Gastrocnemius medialis (tissue), 4 donors: Measurements from ENCODE around the gene SREBF2.

ENCODE experiments used
- POLR2A ChIP-seq, 2 donors: fragments of 450-650 bp; IDR thresholded peaks; one replicate each; pipeline ENCODE4 v1.6.1; 2017; ENCODE audit warnings: antibody characterized with exemption in 2 of 2, mild to moderate bottlenecking in 2 of 2, moderate library complexity in 2 of 2
- TF ChIP-seq, protein P1 (sequence below), 5 experiments: fragments of 450-650 bp in 3 of 5; fragments of 200-600 bp in 2 of 5; sonication (generic) in 2 of 5; IDR thresholded peaks in 4 of 5; conservative IDR thresholded peaks in 1 of 5; 1 replicate in 4 of 5; 2 replicates in 1 of 5; pipeline ENCODE4 v1.5.1; 2016 to 2019; ENCODE audit warnings: antibody characterized with exemption in 5 of 5, mild to moderate bottlenecking in 3 of 5, moderate library complexity in 3 of 5

GRCh38 chr22:41922940-41923594 lies 90.2 kb downstream of the SREBF2 start:
- TF ChIP-seq, protein P1, sequence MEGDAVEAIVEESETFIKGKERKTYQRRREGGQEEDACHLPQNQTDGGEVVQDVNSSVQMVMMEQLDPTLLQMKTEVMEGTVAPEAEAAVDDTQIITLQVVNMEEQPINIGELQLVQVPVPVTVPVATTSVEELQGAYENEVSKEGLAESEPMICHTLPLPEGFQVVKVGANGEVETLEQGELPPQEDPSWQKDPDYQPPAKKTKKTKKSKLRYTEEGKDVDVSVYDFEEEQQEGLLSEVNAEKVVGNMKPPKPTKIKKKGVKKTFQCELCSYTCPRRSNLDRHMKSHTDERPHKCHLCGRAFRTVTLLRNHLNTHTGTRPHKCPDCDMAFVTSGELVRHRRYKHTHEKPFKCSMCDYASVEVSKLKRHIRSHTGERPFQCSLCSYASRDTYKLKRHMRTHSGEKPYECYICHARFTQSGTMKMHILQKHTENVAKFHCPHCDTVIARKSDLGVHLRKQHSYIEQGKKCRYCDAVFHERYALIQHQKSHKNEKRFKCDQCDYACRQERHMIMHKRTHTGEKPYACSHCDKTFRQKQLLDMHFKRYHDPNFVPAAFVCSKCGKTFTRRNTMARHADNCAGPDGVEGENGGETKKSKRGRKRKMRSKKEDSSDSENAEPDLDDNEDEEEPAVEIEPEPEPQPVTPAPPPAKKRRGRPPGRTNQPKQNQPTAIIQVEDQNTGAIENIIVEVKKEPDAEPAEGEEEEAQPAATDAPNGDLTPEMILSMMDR (IDR thresholded peaks at IDR 0.05 in 4 of 5, conservative IDR thresholded peaks at IDR 0.05 in 1 of 5) = no peak
- no peak for TF ChIP-seq POLR2A (IDR thresholded peaks at IDR 0.05)
